Measurements from ENCODE around the gene RBPJ. TPM values are rescaled to one million over a fixed set of nuclear protein-coding genes. Genes with fewer than 3 reads are reported as not detected.

RBPJ gene
- total RNA-seq, 1 donor from 2014 or later: 51.4 TPM

GRCh38 chr4:26433556-26433955, 112.7 kb downstream of the RBPJ start:
- Mint-ChIP-seq H3K36me3 (ENCODE audit: low read depth) (peaks cover 57% of the 10 kb centered on the region), H3K4me1 (no peaks in the 10 kb centered on the region), H3K9me3 (no peaks in the 10 kb centered on the region), H3K4me3 (no peak overlapping the region), H3K27ac (no peak overlapping the region), H3K27me3 (no peaks in the 10 kb centered on the region)
- intact Hi-C loops (cut with micrococcal nuclease): no loop called here
- no peak for TF ChIP-seq CTCF (IDR thresholded peaks at IDR 0.05)
- no peak for ATAC-seq (ENCODE audit: low read depth)
- no peak for DNase-seq
- ChIA-PET POLR2A (no interaction called here), CTCF (interaction anchor here (0.8 kb wide), 2 partner anchors 19 to 591 kb away, joined by 3 to 4 read pairs; no protein-coding TSS in a partner anchor)

GRCh38 chr4:26434030-26434639, 113.3 kb downstream of the RBPJ start:
- intact Hi-C loops (cut with micrococcal nuclease): no loop called here
- TF ChIP-seq CTCF (IDR thresholded peaks at IDR 0.05): no peak
- CTCF ChIA-PET: interaction anchor here (0.8 kb wide), 2 partner anchors 18 to 592 kb away, joined by 3 to 4 read pairs; no protein-coding TSS in a partner anchor
- Mint-ChIP-seq H3K27me3 (no peaks in the 10 kb centered on the region), H3K4me1 (no peaks in the 10 kb centered on the region), H3K9me3 (no peaks in the 10 kb centered on the region), H3K36me3 (ENCODE audit: low read depth) (peaks cover 53% of the 10 kb centered on the region), H3K4me3 (no peak overlapping the region), H3K27ac (no peak overlapping the region)
- POLR2A ChIA-PET: no interaction called here
- ATAC-seq (ENCODE audit: low read depth) (no peak), DNase-seq (no peak)

- H3K27ac Mint-ChIP-seq: no peak overlapping the region
- H3K9me3 Mint-ChIP-seq: peaks cover 2% of the 10 kb centered on the region
- no peak for DNase-seq
- TF ChIP-seq CTCF (IDR thresholded peaks at IDR 0.05): no peak
- H3K36me3 Mint-ChIP-seq (ENCODE audit: low read depth): peaks cover 8% of the 10 kb centered on the region
- ChIA-PET CTCF (no interaction called here), POLR2A (no interaction called here)
- H3K4me3 Mint-ChIP-seq: no peak overlapping the region
- ATAC-seq (ENCODE audit: low read depth): no peak
- intact Hi-C loops (cut with micrococcal nuclease): no loop called here
- peaks cover 5% of the 10 kb centered on the region for H3K27me3 Mint-ChIP-seq
- no peaks in the 10 kb centered on the region for H3K4me1 Mint-ChIP-seq
Measured at GRCh38 chr4:26441102-26441501, 120.3 kb downstream of the RBPJ start.

- intact Hi-C loops (cut with micrococcal nuclease): no loop called here
- ChIA-PET POLR2A (no interaction called here), CTCF (no interaction called here)
- ATAC-seq (ENCODE audit: low read depth) (no peak), DNase-seq (no peak)
- H3K4me3 Mint-ChIP-seq: no peak overlapping the region
- peaks cover 2% of the 10 kb centered on the region for H3K9me3 Mint-ChIP-seq
- peaks cover 8% of the 10 kb centered on the region for H3K36me3 Mint-ChIP-seq (ENCODE audit: low read depth)
- no peaks in the 10 kb centered on the region for H3K4me1 Mint-ChIP-seq
- H3K27ac Mint-ChIP-seq: no peak overlapping the region
- H3K27me3 Mint-ChIP-seq: peaks cover 6% of the 10 kb centered on the region
- no peak for TF ChIP-seq CTCF (IDR thresholded peaks at IDR 0.05)
Measured at GRCh38 chr4:26441771-26442170, 121.0 kb downstream of the RBPJ start.

GRCh38 chr4:26447378-26447777, 126.6 kb downstream of the RBPJ start:
- ATAC-seq (ENCODE audit: low read depth): no peak
- H3K27ac Mint-ChIP-seq: no peak overlapping the region
- no peak for DNase-seq
- no peak for TF ChIP-seq CTCF (IDR thresholded peaks at IDR 0.05)
- no peak overlapping the region for H3K4me3 Mint-ChIP-seq
- intact Hi-C loops (cut with micrococcal nuclease): no loop called here
- ChIA-PET POLR2A (no interaction called here), CTCF (no interaction called here)
- H3K36me3 Mint-ChIP-seq (ENCODE audit: low read depth): no peaks in the 10 kb centered on the region
- peaks cover 2% of the 10 kb centered on the region for H3K9me3 Mint-ChIP-seq
- H3K27me3 Mint-ChIP-seq: peaks cover 6% of the 10 kb centered on the region
- no peaks in the 10 kb centered on the region for H3K4me1 Mint-ChIP-seq
